SU-DHL-6 (cell line): ENCODE results near the gene GPR84.

Experiments used
- EZH2phosphoT487 ChIP-seq: fragments of 200-600 bp; sonication (generic), shearing (Covaris generic); conservative IDR thresholded peaks from 2 replicates; pipeline ENCODE4 v1.6.1; 2018; ENCODE audit warnings: mild to moderate bottlenecking, antibody characterized with exemption, low read length, moderate library complexity, mixed read lengths
- TF ChIP-seq, protein P1 (sequence below): fragments of 200-600 bp; sonication (generic); IDR thresholded peaks from one replicate; pipeline ENCODE4 v1.5.1; 2017; ENCODE audit warnings: antibody characterized with exemption, mild to moderate bottlenecking, low read length, moderate library complexity; ENCODE audit not compliant: insufficient read depth, poor library complexity, severe bottlenecking

GRCh38 chr12:54390668-54391551 is 26.6 kb upstream of the GPR84 start:
- TF ChIP-seq, protein P1, sequence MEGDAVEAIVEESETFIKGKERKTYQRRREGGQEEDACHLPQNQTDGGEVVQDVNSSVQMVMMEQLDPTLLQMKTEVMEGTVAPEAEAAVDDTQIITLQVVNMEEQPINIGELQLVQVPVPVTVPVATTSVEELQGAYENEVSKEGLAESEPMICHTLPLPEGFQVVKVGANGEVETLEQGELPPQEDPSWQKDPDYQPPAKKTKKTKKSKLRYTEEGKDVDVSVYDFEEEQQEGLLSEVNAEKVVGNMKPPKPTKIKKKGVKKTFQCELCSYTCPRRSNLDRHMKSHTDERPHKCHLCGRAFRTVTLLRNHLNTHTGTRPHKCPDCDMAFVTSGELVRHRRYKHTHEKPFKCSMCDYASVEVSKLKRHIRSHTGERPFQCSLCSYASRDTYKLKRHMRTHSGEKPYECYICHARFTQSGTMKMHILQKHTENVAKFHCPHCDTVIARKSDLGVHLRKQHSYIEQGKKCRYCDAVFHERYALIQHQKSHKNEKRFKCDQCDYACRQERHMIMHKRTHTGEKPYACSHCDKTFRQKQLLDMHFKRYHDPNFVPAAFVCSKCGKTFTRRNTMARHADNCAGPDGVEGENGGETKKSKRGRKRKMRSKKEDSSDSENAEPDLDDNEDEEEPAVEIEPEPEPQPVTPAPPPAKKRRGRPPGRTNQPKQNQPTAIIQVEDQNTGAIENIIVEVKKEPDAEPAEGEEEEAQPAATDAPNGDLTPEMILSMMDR, result peak; percentile 31
- no peak for TF ChIP-seq EZH2phosphoT487
